Peyer's patch (tissue), 4 donors: ENCODE data around the gene APOBEC3G. TPM values are rescaled to one million over a fixed set of nuclear protein-coding genes. Genes with fewer than 3 reads are reported as not detected.

Experiments used
- DNase-seq, 3 donors: peaks; one replicate each; pipeline ENCODE4 v3.0.0-alpha.2; 2017 to 2019
- H3K27ac ChIP-seq, 4 donors: fragments of 200-600 bp; sonication (generic); one replicate each; pipeline ENCODE4 v1.5.1; 2016 to 2019
- H3K27me3 ChIP-seq, 2 donors: fragments of 200-600 bp; sonication (generic); one replicate each; pipeline ENCODE4 v1.5.1; 2019
- H3K36me3 ChIP-seq, 3 donors: fragments of 200-600 bp; sonication (generic); one replicate each; pipeline ENCODE4 v1.5.1; 2016 to 2019
- H3K4me1 ChIP-seq, 4 donors: fragments of 200-600 bp; sonication (generic); one replicate each; pipeline ENCODE4 v1.5.1; 2016 to 2019
- H3K4me3 ChIP-seq, 4 donors: fragments of 200-600 bp; sonication (generic); 1 replicate in 3 of 4; 2 replicates in 1 of 4; pipeline ENCODE4 v1.5.1; 2016 to 2019; ENCODE audit warnings: mild to moderate bottlenecking in 1 of 4
- H3K9me3 ChIP-seq, 4 donors: fragments of 200-600 bp; sonication (generic); one replicate each; pipeline ENCODE4 v1.5.1; 2016 to 2019; ENCODE audit warnings: mild to moderate bottlenecking in 1 of 4
- POLR2A ChIP-seq, 2 donors: fragments of 450-650 bp; IDR thresholded peaks; one replicate each; pipeline ENCODE4 v1.5.1; 2017; ENCODE audit warnings: antibody characterized with exemption in 2 of 2, mild to moderate bottlenecking in 2 of 2, moderate library complexity in 2 of 2
- total RNA-seq, 4 donors: library from RNA; depleted of rRNA; stranded (reverse); fragments of >200 nt; gene quantifications; one replicate each; pipeline ENCODE4 v1.1.0, GENCODE V29; 2016
- TF ChIP-seq, protein P1 (sequence below), 6 experiments: fragments of 450-650 bp in 4 of 6; fragments of 200-600 bp in 2 of 6; sonication (generic) in 1 of 6; IDR thresholded peaks; one replicate each; pipeline ENCODE4 v1.5.1; 2017 to 2019; ENCODE audit warnings: antibody characterized with exemption in 6 of 6, mild to moderate bottlenecking in 3 of 6, moderate library complexity in 1 of 6

The APOBEC3G gene
- total RNA-seq, 4 donors from 2014 or later: 2.1 to 8.3 (median 4.7) TPM

DNA sequence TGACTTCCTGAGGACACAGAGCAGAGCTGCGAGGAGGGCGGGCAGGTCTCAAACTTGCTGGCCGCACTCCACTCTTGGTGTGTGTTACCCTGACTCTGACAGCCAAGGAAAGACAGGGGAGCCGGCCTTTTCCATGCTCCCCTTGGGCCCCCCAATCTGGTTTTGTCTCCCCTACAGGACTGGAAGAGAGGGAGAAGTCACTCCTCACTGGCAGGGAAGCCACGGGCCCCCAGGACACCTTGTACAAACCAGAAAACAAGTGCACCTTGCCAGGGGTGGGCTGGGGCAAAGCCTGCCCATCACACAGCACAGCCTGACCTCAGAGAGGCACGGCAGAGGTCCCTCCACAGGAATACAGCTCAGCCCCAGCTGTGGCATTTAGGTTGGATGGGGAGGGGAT lies 55.2 kb downstream of the APOBEC3G start:
- Histone ChIP-seq H3K36me3 (peaks cover 0 to 17% (median 0%) of the 10 kb centered on the region in 3 donors), H3K9me3 (no peaks in the 10 kb centered on the region), H3K4me1 (peaks cover 0 to 25% (median 3%) of the 10 kb centered on the region in 4 donors), H3K27ac (no peak overlapping the region), H3K4me3 (no peak overlapping the region), H3K27me3 (no peaks in the 10 kb centered on the region)
- peak in 1 of 3 donors; percentile 38 for DNase-seq
- TF ChIP-seq, protein P1, sequence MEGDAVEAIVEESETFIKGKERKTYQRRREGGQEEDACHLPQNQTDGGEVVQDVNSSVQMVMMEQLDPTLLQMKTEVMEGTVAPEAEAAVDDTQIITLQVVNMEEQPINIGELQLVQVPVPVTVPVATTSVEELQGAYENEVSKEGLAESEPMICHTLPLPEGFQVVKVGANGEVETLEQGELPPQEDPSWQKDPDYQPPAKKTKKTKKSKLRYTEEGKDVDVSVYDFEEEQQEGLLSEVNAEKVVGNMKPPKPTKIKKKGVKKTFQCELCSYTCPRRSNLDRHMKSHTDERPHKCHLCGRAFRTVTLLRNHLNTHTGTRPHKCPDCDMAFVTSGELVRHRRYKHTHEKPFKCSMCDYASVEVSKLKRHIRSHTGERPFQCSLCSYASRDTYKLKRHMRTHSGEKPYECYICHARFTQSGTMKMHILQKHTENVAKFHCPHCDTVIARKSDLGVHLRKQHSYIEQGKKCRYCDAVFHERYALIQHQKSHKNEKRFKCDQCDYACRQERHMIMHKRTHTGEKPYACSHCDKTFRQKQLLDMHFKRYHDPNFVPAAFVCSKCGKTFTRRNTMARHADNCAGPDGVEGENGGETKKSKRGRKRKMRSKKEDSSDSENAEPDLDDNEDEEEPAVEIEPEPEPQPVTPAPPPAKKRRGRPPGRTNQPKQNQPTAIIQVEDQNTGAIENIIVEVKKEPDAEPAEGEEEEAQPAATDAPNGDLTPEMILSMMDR (IDR thresholded peaks at IDR 0.05): no peak
- no peak for TF ChIP-seq POLR2A (IDR thresholded peaks at IDR 0.05)

DNA sequence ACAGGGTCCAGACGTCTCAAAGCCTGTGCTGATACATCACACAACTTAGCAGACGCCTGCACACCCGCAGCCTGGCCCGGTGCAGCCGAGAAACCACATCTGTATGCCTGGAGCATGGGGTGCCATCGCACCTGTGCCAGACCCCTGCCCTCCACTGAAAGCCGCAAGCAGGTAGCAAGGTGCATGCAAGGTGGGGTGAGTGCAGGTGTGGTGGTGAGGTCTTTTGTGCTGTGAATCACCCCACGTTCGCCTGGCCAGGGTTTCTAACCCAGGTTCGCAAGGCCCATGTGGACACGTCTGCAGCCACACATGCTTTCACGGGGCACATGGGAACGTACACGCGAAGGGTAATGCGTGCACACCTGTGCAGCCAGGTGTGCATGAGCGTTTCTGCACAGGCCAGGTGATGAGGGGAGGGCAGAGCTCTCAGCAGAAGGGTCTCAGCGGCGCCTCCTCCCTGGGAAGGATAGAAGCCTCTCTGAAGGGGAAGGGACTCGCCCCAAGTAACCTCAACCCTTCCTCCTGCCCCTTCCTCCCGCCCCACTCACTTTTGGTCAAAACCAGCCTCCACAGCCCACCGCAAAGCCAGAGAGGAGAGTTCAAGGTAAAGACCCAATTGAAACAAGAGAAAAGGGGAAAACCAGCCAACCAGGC lies 55.9 kb downstream of the APOBEC3G start:
- Histone ChIP-seq H3K4me1 (peaks cover 0 to 25% (median 3%) of the 10 kb centered on the region in 4 donors), H3K9me3 (no peaks in the 10 kb centered on the region), H3K36me3 (peaks cover 0 to 17% (median 0%) of the 10 kb centered on the region in 3 donors), H3K27ac (no peak overlapping the region), H3K4me3 (no peak overlapping the region), H3K27me3 (no peaks in the 10 kb centered on the region)
- DNase-seq: peak in 2 of 3 donors; percentile 30 to 42
- TF ChIP-seq, protein P1 (IDR thresholded peaks at IDR 0.05): no peak
- no peak for TF ChIP-seq POLR2A (IDR thresholded peaks at IDR 0.05)

DNA sequence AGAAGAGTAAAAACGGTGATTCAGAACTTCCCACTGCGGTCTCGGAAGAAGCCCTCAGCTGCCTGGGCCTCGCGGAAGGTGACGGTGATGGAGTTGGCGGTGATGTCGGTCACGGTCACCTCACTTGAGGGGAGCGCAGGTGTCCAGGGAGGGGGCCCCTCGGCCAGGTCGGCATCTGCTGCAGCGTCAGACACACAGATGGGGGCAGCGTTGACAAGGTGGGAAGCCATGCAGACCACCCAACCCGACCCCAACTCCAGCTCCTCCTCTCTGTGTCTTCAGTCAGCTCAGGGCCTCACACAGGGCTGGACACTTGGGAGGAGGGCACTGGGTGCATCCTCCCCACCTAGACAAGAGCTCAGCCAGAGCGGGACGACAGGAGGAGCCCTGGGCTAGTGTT lies 56.8 kb downstream of the APOBEC3G start:
- no peak overlapping the region for H3K4me3 ChIP-seq
- H3K27me3 ChIP-seq: no peaks in the 10 kb centered on the region
- TF ChIP-seq, protein P1 (IDR thresholded peaks at IDR 0.05): no peak
- no peak for TF ChIP-seq POLR2A (IDR thresholded peaks at IDR 0.05)
- H3K4me1 ChIP-seq: peaks cover 0 to 18% (median 3%) of the 10 kb centered on the region in 4 donors
- peaks cover 0 to 18% (median 0%) of the 10 kb centered on the region in 3 donors for H3K36me3 ChIP-seq
- H3K9me3 ChIP-seq: no peaks in the 10 kb centered on the region
- DNase-seq: no peak
- no peak overlapping the region for H3K27ac ChIP-seq

DNA sequence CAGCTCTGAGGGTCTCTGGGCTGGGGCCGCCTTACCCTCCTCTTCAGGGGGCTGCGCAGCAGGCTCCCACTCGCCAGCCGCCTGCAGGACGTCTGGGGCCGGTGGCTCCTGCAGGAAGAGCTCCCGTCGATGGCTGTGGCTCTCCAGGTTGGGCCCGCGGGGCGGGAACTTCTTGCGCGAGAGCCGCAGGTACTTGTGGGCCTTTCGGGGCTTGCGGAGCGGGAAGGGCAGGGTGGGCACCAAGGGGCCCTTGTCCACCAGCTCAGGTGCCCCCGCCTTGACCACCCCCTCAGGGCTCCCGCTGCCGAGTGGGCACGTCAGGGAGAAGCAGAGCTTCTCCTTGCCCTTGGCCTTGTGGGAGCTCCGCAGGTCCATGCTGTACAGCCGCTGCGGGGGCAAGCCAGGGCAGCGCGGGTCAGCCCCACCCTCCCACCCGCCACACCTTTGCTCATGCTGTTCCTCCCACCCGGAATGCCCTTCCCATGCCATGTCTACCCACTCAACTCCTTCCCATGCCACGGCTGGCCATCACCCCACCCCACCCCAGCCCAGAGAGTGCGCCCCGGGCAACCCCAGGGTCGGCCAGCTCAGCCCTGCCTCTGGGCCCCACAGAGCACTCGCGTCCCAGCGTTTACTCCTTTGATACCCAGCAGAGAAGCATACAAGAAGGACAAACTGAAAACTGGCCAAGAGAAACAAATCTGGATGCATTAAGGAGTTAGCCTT lies 57.5 kb downstream of the APOBEC3G start:
- TF ChIP-seq, protein P1 (IDR thresholded peaks at IDR 0.05): no peak
- no peak for TF ChIP-seq POLR2A (IDR thresholded peaks at IDR 0.05)
- no peak overlapping the region for H3K4me3 ChIP-seq
- peaks cover 0 to 18% (median 3%) of the 10 kb centered on the region in 4 donors for H3K4me1 ChIP-seq
- no peaks in the 10 kb centered on the region for H3K9me3 ChIP-seq
- peak in 1 of 3 donors; percentile 44 for DNase-seq
- no peak overlapping the region for H3K27ac ChIP-seq
- H3K36me3 ChIP-seq: peaks cover 0 to 20% (median 0%) of the 10 kb centered on the region in 3 donors
- no peaks in the 10 kb centered on the region for H3K27me3 ChIP-seq

DNA sequence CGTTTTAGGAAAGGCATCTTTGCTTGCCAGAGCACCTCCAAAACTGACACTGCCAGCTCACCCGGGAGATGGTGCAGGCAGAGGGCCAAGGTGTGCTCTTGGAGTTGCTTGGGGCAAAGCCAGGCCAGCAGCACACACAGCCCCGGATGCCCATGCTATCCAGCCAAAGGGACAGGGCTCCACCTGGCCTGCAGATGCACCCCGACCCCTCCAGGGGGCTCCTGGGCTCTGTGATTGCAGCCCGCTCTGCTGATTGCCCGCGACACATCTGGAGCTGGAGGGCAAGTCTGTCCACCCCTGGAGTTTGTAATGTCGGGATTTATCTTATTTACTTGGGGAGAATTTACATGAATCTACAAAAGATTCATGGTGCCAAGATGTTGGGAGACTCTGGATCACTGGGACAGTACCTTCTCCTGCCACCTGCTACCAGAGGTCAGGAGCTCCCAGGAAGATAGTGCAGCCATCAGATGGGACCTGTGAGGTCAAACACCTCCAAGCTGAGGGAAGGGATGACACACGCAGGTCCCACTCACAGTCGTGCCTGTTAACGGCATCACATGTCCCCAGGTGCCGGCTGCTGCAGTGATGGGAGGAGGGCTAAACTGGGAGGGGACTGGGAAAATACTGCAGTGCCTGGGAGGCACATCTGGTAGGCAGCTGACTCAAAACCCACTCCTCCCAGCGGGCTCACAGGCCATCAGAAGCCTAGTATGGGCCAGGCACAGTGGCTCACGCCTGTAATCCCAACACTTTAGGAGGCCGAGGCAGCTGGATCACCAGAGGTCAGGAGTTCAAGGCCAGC lies 58.2 kb downstream of the APOBEC3G start:
- peak in 1 of 3 donors; percentile 55 for DNase-seq
- Histone ChIP-seq H3K36me3 (peaks cover 0 to 20% (median 0%) of the 10 kb centered on the region in 3 donors), H3K27me3 (no peaks in the 10 kb centered on the region), H3K9me3 (no peaks in the 10 kb centered on the region), H3K4me1 (peaks cover 0 to 11% (median 3%) of the 10 kb centered on the region in 4 donors), H3K27ac (no peak overlapping the region), H3K4me3 (no peak overlapping the region)
- TF ChIP-seq, protein P1 (IDR thresholded peaks at IDR 0.05): peak in 3 of 6 experiments; percentile 23 to 29 (median 25)
- no peak for TF ChIP-seq POLR2A (IDR thresholded peaks at IDR 0.05)
